ENCODE measurements around the gene GOLGA6L2.
"Not testable (repeated sequence)": the region's sequence is repeated elsewhere in the genome, so short reads cannot be mapped to it uniquely, and the experiment has no call there.

Gene GOLGA6L2, protein sequence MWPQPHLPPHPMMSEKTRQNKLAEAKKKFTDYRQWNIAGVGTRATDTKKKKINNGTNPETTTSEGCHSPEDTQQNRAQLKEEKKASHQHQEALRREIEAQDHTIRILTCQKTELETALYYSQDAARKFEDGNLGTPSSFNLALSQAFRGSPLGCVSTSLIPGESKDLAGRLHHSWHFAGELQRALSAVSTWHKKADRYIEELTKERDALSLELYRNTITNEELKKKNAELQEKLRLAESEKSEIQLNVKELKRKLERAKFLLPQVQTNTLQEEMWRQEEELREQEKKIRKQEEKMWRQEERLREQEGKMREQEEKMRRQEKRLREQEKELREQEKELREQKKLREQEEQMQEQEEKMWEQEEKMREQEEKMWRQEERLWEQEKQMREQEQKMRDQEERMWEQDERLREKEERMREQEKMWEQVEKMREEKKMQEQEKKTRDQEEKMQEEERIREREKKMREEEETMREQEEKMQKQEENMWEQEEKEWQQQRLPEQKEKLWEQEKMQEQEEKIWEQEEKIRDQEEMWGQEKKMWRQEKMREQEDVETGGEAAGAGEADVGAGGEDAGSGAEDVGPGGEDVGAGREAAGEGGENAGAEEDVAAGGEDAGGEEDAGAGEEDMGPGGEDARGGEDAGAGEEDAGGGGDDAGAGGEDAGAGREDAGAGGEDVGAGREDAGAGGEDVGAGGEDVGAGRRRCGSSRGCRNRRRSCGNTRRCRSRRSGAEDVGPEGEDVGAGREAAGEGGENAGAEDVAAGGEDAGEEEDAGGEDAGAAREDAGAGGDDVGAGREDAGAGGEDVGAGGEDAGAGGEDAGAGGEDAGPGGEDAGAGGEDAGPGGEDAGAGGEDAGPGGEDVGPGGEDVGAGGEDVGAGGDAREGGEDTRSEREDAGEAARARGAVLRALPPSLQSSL

DNA sequence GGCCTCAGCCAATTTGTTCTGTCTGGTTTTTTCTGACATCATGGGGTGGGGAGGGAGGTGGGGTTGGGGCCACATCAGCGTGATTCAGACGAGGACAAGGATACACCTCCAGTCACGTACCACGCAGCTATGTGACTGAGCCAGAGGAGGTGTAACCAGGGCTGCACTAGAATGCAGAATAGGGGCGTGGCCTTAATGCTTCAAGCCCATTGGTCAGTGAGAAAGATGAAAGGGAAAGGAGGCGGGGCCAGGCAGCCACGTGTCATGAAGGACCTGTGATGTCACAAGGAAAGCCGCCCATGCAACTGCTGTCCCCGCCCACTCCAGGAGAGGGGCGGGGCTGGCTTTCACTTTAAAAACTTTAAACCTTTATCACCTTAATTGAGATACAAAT lies at the start of gene GOLGA6L2:
Gene GOLGA6L2, minus strand, starts transcription at position 137 of the 394 bp plus-strand sequence. Its CDS starts 62 bp downstream, at position 75.
- DNase-seq (ENCODE audit: low read depth in 2 of 2) = no peak

DNA sequence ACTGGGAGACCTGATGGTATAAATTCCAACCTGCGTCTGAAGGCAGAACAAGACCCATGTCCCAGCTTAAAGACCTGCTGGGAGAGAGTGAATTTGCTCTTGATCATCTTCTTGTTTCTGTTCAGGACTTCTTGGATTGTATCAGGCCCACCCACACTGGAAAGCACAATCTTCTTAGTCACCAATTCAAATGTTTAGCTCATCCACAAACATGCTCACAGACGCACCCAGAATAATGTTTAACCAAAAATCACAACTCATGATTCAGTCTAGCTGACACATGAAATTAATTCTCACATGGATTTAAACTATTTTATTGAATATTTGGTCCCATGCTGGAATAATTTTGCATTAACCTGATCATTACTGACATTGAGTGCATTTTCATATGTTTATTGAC lies 37.8 kb upstream of the GOLGA6L2 start:
- no peak for DNase-seq (ENCODE audit: low read depth in 2 of 2)

DNA sequence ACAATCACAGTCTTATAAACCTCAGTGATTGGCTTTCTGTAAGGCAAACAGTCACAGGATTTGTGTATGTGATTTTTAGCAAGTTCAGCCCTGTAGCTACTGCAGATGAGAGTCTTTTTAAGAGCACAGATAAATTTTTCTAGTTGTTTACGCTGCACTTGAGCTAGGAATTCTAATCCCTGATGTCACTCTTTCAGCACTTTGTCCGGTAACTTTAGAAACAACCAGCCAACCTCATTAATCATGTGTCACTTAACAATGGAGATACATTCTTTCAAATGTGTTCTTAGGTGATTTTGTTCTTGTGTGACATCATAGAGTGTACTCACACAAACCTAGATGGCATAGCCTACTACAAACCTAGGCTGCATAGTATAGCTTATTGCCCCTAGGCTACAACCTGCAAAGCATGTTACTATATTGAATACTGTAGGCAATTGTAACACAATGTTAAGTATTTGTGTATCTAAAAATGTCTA lies 36.8 kb upstream of the GOLGA6L2 start:
- DNase-seq (ENCODE audit: low read depth in 2 of 2) = no peak

- no peak for DNase-seq (ENCODE audit: low read depth in 2 of 2)
Measured at GRCh38 chr15:23482764-23483489, 35.9 kb upstream of the GOLGA6L2 start.

DNA sequence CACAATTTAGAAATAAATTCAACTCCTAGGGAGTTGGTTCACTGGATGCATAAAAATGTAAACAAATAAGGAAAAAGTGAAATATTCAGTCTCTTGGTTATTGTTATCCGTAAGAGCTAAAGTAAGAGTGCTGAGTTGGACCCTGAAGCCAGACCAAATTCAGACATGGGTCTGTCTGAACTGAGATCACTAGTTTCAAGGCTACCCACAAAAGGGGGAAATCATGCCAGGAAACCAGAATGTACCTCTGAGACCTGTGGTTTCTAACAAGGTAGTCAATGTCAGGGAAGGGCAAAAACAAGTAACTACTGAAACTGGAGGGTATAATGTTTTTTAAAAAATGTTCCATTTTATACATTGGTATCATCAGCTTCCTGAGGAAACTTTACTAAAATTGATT lies 35.2 kb upstream of the GOLGA6L2 start:
- no peak for DNase-seq (ENCODE audit: low read depth in 2 of 2)

DNA sequence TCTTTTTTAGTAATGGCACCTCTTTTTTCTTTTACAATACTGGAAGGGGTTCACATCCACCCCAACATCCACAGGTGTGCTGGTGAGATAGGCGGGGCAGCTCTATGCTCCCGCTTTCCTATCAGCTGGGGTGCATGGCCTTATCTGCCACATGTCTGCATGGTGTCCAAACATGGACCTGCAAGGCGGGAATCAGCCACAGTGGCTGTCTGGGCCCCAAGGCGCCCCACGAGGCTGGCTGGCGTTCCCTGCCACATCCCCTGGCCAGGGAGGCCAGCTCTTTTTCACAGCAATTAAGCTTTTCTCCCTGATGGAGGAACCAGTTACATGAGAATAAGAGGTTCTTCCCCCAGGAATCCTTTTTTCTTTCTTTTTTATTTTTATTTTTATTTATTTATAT lies 30.9 kb upstream of the GOLGA6L2 start:
- no peak for DNase-seq (ENCODE audit: low read depth in 2 of 2)

DNA sequence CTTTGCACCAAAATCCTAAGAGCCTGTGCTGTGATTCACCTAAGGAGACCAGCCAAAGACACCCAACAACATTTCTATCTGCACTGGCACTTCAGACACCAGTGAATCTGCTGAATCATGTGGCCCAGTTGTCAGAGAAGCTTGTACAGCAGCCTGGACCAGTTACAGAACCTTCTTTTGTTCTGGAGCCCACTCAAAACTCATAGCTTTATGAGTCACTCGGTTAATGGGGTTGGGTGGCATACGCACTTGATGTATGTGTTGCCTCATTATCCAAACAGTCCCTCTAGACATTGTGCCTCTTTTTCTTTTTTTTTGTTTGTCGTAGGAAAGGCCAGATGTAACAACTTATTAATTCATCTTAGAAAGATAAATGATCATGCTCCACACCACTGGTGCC lies 25.6 kb upstream of the GOLGA6L2 start:
- DNase-seq (ENCODE audit: low read depth in 2 of 2) = no peak

- no peak for DNase-seq (ENCODE audit: low read depth in 2 of 2)
Measured at GRCh38 chr15:23472033-23472432, 25.0 kb upstream of the GOLGA6L2 start.

GRCh38 chr15:23467110-23467600 lies 20.1 kb upstream of the GOLGA6L2 start:
- DNase-seq (ENCODE audit: low read depth in 2 of 2) = no peak

GRCh38 chr15:23457890-23458289 lies 10.8 kb upstream of the GOLGA6L2 start:
- DNase-seq (ENCODE audit: low read depth in 2 of 2) = no peak

DNA sequence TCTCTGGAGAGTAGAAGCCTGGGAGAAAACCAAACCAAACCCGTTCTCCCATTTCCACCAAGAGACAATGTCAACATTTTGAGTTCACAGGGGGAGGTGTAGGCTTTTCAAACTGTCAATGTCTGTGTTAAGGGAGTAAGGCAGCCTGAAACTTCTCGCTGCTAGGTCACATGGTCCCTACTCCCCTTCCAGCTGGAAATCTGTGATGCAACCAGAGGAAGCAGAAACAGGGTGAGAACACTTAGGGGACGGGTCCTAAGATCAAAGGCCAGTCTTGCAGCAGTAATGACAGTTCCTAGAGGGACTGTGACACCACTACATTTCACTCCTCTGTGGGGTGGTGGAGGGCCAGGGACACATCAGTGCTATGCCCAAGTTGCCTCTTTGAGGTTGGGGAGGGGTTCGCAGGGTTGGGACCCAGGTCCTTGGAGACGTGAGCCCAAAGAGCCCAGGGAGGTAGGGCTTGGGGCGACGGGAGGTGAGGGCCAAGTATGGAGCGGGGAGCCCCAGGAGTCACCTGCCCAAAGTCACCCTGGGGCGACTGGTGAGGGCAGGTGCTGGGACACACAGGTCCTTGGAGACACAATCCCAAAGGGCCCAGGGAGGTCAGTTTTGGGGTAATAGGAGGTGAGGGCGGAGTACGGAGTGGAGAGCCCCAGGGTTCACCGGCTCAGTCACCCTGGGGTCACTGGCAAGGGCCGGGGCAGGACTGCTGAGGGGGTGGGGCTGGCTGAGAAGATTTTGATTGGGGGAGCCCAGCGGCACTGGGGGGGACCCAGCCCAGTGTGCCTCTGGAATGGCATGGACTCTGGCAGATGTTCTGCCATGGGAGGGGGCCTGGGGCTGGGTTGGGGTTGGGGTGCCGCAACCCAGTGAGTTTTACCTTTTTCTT lies 582 bp downstream of the GOLGA6L2 start:
- no peak for DNase-seq (ENCODE audit: low read depth in 2 of 2)

GRCh38 chr15:23444269-23444668 lies 2.8 kb downstream of the GOLGA6L2 start:
- no peak for DNase-seq (ENCODE audit: low read depth in 2 of 2)

GRCh38 chr15:23441204-23441603 lies 5.8 kb downstream of the GOLGA6L2 start:
- no peak for DNase-seq (ENCODE audit: low read depth in 2 of 2)

DNA sequence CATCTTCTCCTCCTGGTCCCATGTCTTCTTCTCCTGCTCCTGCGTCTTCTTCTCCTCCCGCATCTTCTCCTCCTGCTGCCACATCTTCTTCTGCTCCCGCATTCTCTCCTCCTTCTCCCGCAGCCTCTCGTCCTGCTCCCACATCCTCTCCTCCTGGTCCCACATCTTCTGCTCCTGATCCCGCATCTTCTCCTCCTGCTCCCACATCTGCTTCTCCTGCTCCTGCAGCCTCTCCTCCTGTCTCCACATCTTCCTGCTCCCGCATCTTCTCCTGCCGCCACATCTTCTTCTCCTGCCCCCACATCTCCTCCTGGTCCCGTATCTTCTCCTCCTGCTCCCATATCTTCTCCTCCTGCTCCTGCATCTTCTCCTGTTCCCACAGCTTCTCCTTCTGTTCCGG lies 6.4 kb downstream of the GOLGA6L2 start:
- no peak for DNase-seq (ENCODE audit: low read depth in 2 of 2)

DNA sequence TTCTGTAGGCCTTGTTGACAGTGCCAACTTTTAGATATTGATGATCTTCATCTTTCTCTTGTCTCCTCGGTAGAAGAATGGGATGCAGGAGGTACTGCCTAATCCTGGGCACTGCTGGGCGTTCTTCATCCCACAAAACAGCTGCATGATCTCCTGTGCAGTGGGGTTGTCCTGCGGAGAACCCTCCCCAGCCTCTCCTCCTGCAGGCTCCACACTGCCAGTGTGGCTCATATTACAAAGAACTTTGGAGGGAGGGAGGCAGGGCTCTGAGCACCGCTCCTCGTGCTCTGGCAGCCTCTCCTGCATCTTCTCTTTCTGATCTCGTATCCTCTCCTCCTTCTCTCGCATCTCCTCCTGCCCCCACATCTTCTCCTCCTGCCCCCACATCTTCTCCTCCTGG lies 7.5 kb downstream of the GOLGA6L2 start:
- no peak for DNase-seq (ENCODE audit: low read depth in 2 of 2)

- DNase-seq (ENCODE audit: low read depth in 2 of 2) = no peak
Measured at GRCh38 chr15:23438816-23439466, 8.1 kb downstream of the GOLGA6L2 start.

DNA sequence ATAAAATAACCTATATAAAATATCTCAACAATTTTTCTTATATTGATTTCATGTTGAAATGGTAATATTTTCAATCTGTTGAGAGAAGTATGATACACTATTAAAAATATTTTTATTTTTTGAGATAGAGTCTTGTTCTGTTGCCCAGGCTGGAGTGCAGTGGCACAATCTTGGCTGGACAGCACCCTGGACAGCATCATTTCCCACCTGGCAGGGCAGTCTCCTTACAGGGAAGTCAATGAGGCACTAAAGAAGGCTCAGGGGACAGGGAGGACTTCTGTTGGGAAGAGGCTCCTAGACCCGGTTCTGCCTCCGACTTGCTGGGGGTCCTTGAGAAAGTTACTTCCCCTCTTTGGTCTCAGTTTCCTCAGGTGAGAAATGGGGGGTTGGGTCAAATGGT lies 9.4 kb downstream of the GOLGA6L2 start:
- no peak for DNase-seq (ENCODE audit: low read depth in 2 of 2)

DNA sequence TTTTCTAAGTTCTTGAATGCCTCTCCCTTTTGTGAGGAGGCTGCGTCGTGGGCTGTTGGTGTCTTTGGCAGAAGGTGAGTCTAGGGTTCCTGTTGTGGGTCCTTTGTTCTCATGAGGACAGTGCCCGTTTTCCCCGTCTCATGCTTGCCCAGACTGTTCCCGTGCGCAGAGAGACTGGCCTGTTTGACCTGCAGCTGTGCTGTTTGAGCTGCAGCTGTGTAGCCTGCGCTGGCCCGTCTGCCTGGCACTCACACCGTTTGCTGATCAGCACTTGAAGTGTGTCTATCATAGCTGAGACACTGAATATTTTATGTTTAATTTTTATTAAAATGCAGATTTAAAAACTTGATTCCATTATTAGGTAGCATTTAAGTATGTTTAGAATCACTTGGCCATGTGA lies 9.9 kb downstream of the GOLGA6L2 start:
- DNase-seq (ENCODE audit: low read depth in 2 of 2) = no peak

GRCh38 chr15:23436421-23436820 lies 10.6 kb downstream of the GOLGA6L2 start:
- DNase-seq (ENCODE audit: low read depth in 2 of 2) = no peak

GRCh38 chr15:23434699-23435098 lies 12.3 kb downstream of the GOLGA6L2 start:
- DNase-seq (ENCODE audit: low read depth in 2 of 2) = not testable (repeated sequence)
